CD4-positive, alpha-beta T cell treated with Interleukin-10 for 1 hour (primary cell): ENCODE measurements around the gene SPRING1.

Experiments
- DNase-seq: peaks from one replicate; pipeline ENCODE4 v3.0.0-alpha.2; 2020

Gene SPRING1

DNA sequence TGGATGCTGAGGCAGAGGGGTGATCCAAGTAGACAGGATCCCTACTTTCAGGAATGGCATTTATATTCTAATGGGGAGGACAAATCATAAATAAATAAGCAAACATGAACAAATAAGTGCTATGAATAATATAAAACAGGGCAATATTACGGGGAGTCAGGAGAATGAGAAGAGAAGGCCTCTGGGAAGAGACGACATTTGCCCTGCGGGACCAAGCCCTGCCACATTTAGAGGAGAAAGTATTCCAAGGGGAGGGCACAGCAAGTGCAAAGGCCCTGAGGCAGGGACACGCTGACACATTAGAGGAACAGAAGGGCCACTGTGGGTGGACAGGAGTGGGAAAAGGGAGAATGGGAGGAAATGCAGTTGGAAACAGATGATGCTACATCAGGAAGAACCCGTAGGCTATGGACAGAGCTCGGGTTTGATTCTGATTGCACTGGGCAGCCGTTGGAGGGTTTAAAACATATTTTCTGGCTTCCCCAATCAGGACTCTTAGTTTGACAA, 1.6 kb upstream of the SPRING1 start:
- DNase-seq = no peak

DNA sequence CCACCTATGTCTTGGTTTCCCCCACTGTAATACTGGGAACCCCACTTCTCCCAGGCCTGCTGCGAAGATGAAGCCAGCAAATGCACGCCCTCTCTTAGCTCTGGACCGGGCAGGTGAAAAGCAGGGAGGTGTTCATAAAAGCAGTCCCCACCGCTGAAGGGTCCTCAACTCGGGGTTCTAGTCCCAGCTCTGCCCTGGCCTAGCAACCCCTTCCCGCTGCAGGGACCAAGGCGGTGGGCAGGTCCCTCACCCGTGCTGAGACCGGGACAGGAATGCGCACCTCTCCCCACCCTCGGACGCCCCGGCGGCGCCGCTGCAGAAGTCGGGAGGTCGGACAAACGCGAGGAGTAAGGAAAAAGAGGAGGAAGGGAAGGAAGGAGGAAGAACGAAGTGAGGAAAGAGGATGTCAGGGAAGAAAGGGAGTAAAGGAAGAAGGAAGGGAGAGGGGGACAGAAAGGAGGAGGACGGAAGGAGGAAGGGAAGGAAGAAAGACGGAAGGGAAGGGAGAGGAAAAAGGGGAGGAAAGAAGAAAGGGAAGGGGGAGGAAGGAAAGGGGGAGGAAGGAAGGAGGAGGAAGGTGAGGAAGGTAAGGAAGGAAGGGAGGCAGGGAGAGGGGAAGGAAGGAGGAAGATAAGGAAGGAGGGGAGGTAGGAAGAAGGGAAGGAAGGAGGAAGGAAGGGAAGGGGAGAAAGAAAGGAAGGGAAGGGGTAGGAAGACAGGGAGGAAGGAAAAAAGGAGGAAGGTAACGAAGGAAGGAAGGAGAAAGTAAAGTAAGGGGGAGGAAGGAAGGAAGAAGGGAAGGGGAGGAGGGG, 701 bp downstream of the SPRING1 start:
- peak; percentile 7 for DNase-seq

DNA sequence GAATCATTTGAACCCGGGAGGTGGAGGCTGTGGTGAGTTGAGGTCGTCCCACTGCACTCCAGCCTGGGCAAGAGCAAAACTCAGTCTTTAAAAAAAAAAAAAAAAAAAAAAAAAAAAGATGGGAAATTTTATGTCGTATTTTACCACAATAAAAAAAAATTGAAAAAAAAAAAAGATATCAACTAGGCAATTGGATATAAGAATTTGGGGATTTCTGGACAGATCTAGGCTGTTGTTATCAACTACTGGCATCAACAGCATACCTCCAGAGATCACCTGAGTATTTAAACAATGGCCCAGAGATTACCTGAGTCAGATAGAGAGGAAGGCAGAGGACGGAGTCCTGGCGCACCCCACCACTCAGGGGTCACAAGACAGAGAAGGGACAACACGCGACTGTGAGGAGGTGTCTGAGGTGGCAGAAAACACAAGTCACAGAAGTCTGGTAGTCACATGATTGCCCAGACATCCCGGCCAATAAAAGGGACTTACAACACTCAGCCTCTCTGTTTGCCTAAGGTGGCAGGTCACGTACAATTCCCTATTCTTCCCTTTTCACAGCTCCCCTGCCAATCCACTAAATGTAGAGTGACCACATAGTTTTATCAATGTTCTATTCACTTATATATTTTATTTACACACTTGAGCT, 1.8 kb downstream of the SPRING1 start:
- no peak for DNase-seq

DNA sequence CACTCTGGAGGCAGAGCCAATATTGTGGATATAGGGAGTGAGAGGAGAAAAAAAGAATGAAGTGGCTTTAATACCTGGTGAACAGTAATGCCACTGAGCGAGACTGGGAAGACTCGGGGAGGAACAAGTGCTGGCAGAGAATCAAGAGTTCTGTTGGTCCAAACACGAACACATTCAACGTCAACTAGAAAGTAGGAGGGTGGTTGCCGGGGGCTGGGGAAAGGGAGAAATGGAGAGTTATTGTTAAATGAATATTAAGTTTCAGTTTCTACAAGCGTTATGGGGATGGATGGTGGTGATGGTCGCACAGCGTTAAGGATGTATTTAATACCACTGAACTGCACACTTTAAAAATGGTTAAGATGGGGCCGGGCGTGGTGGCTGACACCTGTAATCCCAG, 2.8 kb downstream of the SPRING1 start:
- no peak for DNase-seq

DNA sequence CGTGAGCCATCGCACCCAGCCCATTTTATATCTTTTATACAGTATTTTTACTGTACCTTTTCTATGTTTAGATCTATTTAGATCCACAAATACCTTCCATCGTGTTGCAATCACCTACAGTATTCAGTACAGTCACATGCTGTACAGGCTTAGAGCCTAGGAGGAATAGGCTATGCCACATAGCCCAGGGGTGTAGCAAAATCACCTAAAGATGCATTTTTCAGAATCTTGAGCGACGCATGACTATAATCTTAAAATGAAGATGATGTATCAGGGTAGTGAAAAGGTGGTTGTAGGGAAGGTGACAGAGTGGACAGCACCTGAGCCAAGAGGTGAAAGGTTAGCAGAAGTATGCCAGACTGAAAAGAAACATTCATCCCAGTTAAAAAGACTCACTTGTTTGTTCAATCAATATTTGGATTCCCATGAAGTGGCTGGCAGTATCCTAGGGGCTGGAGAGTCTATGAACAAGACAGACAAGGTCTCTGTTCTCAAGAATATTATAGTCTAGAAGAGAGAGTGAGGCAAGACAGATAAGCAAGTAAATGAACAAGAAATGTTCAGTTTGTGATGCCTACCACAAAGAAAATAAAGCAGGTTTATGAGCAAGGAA, 3.6 kb downstream of the SPRING1 start:
- no peak for DNase-seq

DNA sequence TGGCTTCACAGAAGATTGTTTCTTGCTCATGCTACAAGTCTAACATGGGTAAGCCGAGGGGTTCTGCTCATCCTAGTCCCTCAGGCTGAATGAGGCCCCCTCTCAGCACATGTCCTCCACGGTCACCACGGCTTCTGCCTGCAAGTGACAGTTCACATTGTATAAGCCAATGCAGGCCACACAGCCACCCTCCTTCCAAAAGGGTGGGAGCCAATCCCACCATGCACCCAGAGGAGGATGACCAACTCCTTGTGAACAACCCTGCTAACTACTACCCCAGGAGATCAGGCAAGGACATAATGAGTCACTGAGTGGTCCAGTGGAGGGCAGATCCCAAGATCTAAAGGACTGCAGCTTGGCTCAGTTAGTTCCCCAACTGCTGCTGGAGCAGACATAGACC, 6.1 kb downstream of the SPRING1 start:
- no peak for DNase-seq

DNA sequence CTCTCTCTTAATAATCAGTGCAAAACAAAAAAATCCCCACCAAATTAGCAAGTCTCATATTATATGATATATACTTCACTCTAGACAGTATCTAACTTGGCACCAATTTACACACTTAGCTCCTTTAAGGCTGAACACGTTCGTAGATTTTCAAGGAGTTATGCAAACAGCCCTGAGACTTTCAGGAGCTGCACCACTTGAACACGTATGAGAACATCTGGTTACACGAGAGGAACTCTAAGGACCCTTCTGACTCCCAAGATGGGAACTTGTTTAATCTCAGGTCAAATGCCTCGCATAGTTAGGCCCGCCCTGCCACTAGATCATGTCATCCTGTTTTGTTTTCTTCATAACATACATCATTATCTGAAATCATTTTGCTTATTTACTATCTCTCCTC, 10.0 kb downstream of the SPRING1 start:
- no peak for DNase-seq

DNA sequence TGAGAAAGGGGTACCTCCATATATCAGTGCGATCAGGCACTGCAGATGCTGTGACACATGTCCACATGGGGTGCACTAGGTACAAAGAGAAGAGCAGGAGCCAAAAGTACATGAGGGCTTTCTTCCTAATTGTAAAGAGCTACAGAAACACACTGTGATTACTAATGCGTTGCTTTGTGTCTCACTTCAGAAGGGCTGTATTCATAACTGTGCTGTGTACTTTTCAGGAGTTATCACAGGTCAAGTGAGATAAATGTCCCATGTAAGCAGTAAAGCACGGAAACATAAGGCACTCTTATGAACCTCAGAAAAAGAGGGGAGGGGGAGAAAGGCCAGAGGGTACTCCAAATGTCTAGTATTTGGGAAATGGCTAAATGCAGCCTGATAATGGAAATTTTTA, 10.6 kb downstream of the SPRING1 start:
- no peak for DNase-seq

DNA sequence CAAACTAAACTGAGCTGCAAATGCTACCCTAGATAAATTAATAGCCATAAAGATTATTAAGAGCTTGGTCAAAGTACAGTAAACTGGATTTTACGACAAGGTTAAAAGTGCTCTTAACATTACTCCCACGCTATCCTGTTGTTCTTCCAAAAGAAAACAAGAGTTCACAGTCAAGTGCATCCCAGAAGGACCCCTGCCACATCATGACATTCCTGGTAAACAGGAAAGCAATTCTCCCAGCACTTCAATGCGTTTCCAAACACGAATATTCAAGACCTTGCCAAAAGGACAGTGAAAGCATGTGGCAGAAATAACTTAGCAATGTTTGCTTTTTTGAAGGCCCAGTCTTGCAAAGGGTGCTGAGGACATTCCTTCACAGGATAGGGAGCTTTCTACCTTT, 11.2 kb downstream of the SPRING1 start:
- no peak for DNase-seq

DNA sequence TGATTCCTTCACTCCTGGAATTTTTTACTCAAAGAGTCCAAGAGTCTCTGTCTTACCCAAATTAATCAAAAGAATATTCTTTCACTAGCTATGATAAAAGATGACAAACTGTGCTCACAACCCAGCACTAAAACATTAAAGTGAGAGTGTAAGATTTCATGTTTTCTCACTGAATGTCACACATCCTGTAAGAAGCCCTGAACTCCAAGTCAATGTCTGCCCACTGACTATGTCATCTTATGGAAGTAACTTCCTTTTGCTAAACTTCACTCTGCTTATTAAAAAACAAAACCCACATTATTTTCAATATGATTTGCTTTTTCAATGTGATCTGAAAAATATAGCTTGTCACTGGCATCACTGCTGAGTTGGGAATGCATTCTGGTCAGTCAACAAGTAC, 15.6 kb downstream of the SPRING1 start:
- DNase-seq = no peak

DNA sequence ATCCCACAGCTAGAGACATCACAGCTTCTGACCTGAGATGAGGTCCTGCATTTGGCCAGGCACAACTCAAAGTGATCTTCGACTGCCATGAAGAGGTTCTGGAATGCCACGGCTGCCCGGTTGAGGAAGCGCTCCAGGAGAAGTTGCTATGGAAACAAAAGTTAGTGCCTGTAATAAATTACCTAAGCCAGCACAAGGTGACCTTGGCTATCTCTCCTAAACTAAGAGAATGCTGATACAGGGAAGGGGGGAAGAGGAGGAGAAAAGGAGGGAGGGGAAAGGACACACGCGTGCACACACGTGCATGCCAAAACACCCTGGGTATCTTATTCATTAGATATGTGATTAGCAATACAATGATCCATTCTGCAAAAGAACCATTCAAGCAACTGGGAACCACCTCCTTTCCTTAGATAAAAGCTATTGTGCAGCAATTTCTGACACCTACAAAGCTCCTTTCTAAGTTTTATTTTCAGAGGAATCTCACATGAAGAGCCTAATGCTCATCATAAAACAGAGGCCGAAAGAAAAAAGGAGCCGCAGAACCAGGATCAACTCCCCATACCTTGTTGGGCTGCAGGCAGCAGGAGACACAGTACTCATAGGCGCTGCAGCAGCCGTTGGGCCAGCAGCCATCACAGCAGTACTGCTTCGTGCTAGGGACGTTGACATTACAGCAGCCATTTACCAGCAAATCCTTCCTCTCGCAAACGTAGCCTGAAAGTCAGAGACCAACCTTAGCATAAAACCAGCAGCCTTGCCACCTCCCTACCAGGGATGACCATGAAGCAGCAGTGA, 17.9 kb downstream of the SPRING1 start:
- no peak for DNase-seq

DNA sequence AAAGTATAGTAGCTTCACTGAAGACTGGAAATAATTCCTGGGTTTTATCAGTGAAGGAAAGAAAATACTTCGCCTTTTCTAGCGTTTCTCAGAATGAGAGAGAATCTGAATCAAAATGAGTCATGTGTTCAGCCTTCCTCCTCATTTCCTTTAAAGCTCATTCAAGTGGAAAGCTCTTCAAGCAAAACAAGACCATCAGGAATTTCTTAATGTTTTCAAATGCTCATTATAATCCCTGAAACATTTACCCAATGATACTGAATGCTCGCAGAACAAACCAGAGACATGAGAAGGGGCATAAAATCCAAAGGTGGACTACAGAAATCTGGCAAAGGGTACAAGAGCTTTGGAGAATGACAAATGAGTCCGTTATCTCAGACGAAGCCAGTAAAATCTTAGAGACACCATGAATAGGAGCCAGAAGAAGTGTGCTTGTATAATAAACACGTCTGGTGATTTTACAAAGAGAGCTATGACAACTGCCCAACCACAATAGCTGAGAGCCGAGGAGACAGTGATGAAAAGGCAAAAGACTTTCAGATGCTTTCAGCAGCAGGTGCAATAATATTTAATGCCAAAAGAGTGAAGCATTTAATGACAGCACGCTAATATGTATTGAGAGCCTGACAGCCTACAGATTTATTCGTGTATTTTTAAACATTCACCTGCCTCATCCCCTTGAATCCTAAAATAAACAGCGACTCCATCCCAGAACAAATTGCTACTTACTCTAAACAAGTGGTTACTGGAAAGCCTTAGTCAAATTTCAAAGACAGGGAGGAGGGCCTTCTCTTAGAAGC, 19.0 kb downstream of the SPRING1 start:
- DNase-seq = no peak

DNA sequence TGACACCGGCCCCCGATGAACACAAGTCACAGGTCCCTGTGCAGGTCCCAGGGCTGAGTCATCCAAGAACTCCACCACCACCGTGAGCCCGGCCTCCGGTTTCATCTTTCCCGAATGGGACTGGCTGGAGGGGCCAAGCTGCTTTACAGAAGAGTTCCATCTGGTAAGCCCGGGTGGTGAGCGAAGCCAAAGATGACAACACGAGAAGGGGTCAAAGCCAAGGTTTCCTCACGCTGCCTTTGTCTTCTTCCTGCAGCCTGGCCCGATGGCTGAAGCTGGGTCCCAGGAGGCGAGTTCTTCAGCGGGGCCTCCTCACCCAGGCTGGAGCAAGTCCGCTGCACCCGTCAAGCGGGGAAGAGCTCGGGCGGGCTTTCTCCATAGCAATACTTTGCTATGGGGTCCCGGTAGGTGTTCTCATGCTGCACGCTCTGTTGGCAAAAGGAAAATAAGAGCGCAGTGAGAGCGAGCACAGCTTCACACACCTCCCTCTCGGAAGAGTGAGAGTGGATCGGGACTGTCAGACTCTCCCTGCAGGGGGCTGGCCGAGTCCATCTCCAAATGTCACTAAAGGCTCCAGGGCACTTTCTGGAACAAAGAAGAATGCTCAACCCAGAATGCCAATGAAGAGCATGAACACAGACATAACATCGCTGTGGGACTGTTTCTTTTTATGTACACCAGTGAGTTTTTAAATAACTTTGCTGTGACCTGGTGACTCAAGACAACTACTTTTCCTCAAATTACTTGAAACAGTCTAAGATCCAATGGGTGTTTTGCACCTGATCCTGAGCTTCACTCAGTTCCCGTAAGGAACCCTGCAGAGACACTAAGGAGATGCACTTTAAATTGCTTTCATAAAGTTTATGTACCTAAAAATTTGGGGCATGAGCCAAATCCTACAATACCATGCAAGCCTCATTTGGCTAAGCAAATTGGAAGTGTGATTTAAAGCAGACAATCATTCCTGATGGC, 20.1 kb downstream of the SPRING1 start:
- DNase-seq = no peak

DNA sequence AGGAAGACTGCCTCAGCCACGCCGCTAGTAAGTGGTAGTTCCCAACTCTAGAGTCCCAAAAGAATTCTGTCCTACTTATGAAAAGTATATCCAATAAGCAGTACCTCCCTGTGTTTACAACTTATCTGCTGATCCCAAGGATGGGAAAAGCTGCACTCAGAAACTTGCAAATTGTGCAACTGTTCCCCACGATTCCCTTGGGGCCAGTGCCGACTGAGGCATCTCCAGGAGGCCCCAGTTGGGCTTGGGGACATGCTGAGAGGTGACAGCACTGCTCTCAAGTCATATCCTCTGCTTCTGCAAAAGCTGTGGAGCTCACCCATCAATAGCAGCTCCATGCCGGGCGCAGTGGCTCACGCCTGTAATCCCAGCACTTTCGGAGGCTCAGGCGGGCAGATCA, 23.7 kb downstream of the SPRING1 start:
- DNase-seq = no peak

DNA sequence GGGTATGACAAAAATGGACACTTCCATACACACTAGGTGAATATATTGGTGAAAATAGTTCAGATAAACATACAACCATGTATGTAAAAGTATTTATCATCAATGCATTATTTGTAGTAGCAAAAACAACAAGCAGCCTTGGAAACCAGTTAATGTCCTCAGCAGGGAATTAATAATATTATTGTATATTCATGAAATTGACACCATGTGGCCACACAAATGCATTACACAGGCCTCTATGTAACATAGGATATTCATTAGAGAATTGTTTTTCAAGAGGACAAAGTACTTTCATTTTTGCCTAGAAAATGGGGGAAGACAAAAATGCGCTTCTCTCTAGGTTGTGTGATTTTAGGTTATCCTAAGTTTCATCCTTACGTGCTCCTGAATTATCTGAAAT, 24.3 kb downstream of the SPRING1 start:
- no peak for DNase-seq

DNA sequence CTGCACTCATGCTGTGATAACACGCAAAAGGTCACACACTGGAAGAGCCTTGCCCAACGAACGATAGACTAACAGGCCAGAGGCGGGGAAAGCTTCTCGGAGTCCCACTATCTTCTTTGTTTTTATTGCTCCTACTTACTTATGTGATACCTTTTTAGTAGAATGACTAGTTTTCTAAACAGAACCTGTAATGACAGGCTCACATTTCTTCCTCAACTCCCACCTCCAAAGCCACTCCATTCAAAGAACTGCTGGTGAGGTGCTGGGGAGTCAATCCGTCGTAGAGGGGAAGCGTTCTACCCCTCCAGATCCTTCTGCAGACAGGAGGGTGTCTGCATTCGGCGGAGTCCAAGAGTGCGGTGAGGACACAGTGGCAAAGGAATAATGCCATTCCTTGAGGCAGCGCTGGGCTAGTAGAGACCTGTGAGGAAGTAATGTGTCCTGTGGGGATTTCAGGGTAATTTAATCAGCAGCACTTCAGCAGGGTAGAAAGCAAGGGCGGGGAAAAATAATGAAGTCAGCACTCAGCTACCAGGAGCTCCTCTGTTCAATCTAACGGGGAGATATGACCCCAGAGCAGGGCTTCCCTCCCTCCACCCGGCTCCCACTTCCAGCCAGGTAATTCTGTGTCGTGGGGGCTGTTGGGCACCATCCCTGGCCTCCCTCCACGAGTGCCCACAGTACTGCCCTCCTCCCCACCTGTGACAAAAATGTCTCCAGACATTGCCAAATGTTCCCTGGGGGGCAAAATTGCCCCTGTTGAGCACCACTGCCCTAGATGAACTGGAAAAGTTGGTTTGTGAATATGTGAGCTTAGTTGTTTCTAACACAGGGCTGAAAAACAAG, 25.2 kb downstream of the SPRING1 start:
- DNase-seq = no peak

DNA sequence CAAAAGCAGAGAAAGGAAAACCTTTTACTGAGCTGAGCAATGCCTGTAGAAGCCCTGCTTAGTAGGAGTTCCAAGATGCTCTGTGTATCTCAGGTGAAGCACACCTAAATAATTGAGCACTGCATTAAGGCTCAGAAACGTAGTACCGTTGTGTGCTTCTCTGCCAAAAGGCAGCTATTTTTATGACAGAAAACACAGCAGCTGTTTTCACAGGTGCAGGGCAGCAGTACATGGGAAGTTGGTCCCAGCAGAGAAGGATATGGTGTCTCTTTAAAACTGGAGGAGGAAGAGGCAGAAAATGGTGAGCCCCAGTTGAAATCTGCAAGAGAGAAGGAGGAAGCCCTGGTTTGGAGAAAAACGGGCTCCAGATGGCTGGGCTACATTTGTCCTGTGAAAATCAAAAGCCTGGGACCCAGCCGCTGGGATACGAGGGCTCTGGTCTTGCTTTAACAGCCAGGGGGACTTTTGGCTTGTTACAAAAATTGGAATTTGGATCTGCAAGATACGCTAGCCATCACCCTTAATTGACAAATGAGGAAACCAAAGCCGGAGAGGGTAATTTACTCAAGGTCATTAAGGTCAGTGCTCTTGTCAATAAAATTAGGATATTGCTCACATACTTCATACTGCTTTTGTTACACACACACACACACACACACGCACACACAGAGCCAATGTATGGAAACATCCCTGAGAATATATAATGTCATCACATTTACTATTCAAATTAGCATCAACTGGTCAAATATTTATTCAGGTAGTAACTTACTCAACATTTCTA, 27.3 kb downstream of the SPRING1 start:
- DNase-seq = no peak

DNA sequence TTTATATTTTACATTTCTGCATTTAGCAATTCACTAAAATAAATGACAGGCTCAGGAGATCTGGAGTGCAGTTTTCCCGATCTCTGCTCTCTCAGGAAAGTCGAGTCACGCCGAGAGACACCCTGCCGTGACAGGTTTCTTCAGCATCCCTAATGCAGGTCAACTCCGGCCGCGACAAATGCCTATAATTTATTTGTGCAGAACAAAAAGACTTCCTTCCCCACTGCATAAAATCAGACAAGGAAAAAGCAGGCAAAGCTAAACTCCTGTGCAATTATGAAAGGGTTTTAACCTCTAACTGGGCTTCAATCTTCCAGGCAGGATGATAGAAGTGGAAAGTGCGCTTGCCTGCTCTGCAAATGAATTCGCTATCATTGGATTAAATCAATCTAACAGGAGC, 28.1 kb downstream of the SPRING1 start:
- DNase-seq = no peak
